Stimulated activated CD8-positive, alpha-beta memory T cell treated with anti-CD3 and anti-CD28 coated beads, Interleukin-4, amount 100 ng/mL, for 24 hours (primary cell): ENCODE measurements around the gene ZNF227.
"Not testable (repeated sequence)": the region's sequence is repeated elsewhere in the genome, so short reads cannot be mapped to it uniquely, and the experiment has no call there.

Experiments
- DNase-seq: peaks from one replicate; pipeline ENCODE4 v3.0.0-alpha.2; 2020; ENCODE audit warnings: low read depth

Gene ZNF227

GRCh38 chr19:44252332-44252731, 40.0 kb downstream of the ZNF227 start:
- not testable (repeated sequence) for DNase-seq

DNA sequence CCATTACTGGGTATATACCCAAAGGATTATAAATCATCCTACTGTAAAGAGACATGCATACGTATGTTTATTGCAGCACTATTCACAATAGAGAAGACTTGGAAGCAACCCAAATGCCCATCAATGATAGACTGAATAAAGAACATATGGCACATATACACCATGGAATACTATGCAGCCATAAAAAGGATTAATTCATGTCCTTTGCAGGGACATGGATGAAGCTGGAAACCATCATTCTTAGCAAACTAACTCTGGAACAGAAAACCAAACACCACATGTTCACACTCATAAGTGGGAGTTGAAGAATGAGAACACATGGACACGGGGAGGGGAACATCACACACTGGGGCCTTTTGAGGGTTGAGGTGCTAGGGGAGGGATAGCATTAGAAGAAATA, 41.1 kb downstream of the ZNF227 start:
- not testable (repeated sequence) for DNase-seq

GRCh38 chr19:44254496-44254895, 42.2 kb downstream of the ZNF227 start:
- DNase-seq, result no peak

DNA sequence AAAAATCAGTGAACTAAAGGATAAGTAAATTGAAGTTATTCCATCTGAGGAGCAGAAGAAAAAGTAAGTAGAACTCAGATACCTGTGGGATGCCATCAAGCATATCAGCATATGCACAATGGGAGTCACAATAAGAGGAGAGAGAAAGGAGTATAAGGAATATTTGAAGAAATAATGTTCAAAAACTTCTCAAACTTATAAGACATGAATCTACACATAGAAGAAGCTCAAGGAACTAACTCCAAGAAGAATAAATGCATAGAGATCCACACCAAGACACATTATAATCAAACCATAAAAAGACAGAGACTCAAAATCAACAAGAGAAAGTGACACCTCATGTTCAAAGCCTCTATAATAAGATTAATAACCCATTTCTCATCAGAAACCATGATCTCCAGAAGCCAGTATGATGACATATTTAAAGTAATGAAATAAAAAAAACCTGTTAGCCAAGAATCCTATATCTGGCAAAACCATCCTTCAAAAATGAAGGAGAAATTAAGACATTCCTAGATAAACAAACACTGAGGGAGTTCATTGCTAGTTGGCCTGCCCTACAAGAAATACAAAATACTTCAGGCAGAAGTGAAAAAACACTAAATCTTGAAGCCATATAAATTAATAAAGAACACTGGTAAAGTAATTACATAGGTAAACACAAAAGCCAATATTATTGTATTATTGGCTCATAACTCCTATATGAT, 43.5 kb downstream of the ZNF227 start:
- no peak for DNase-seq

DNA sequence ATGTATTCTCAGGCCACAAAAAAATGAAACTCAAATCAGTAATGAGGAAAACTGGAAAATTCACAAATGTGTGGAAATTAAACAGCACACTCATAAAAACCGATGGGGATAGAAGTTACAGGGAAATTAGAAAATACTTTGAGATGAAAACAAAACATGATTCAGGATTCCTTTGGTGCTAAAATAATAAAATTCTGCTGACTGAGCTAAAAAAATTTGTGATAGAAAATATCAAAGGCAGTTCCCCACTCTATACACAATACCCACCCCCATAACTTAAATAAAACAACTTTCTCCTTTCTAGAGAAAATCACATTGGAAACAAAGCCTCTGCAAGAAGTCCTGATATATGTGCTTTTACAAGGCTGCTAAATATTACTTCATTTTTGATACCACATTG, 45.8 kb downstream of the ZNF227 start:
- no peak for DNase-seq

DNA sequence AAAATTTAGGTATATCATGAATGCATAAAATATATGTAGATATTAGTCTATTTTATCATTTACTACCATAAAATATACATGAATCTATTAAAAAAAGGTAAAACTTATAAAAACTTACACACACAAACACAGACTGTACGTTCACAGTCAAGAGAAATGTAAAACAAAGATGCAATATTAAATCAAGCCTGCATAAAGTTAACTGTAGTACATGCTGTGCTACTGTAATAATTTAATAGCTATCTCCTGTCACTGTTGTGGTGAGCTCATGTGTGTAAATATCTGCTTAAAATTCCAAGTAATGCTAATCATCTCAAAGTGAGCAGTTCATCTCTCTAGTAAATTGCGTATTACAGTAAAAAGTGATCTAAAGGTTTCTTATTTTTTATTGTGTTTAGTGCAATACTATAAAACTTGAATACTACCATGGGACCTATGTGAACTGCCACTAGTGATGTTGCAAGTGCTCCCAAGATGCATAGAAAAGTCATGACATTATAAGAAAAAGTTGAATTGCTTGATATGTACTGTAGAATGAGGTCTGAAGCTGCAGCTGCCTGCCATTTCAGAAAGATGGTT, 46.6 kb downstream of the ZNF227 start:
- DNase-seq, result no peak

GRCh38 chr19:44260343-44260681, 48.0 kb downstream of the ZNF227 start:
- no peak for DNase-seq

GRCh38 chr19:44260695-44261446, 48.5 kb downstream of the ZNF227 start:
- no peak for DNase-seq

GRCh38 chr19:44277331-44277730, 65.0 kb downstream of the ZNF227 start:
- no peak for DNase-seq

DNA sequence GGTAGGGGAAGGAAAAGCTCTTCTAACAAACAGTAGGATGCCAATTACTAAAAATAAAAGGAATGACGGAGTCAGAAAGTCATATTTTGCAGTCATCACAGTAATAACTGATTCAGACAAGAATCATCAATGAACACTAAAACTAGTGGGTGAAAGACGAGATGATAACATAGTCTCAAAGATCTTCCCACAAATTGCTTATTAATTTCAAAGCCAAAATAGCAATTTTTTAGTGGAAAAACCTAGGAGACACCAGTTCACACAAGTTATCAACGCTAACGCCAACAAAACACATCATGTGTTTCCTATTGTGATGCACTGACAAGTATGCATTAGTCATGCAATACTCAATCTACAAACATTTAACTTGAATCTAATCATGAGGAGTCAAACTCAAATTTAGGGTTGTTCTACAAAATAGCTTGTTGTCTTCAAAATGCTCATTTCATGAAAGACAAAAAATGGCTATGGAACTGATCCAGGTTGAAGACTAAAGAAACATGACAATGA, 65.9 kb downstream of the ZNF227 start:
- DNase-seq, result no peak

DNA sequence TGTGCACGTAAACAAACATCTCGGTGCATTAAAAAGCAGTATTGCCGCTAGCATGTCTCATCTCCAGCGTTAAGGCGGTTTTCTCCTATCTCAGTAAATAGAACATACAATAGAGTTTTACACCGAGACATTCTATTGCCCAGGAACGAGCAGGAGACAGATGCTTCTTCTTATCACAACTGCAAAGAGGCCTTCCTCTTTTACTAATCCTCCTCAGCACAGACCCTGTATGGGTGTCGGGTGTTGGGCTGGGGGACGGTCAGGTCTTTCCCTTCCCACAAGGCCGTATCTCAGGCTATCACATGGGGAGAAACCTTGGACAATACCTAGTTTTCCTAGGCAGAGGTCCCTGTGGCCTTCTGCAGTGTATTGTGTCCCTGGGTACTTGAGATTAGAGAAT, 68.6 kb downstream of the ZNF227 start:
- no peak for DNase-seq

GRCh38 chr19:44282846-44283245, 70.5 kb downstream of the ZNF227 start:
- DNase-seq, result no peak

DNA sequence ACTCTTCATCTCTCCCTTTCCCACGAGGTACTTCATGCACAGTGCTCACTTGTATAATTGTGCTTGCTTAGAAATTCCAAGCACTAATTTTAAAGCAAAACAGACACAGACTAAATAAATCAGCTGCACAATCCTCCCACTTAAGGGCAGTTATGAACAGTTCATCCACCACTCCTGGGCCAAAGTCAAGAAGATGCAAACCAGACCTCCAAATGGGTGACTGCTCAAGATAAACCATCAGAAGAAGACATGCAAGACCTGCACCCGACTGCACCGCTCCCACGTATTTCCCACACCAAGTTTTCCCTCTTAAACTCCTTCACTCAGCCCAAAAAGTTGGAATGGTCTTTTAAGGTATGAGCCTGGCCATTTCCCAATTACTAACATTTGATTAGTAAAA, 72.6 kb downstream of the ZNF227 start:
- DNase-seq, result no peak
